ENCODE measurements around the gene TAF1B. TPM values are rescaled to one million over a fixed set of nuclear protein-coding genes. Genes with fewer than 3 reads are reported as not detected.

The TAF1B gene
- total and polyA plus RNA-seq, 2 experiments from 2014 or later, result 8.0 to 19.4 TPM

- TF ChIP-seq EZH2phosphoT487 (IDR thresholded peaks at IDR 0.05; ENCODE audit: low read depth, severe bottlenecking, unreplicated experiment) (no peak), EZH2 (IDR thresholded peaks at IDR 0.05; ENCODE audit: borderline replicate concordance) (no peak), CTCF (IDR thresholded peaks at IDR 0.05; ENCODE audit: poor library complexity) (no peak)
- Histone ChIP-seq H3K36me3 (replicated peaks; ENCODE audit: insufficient read depth, low read depth) (no peaks in the 10 kb centered on the region), H3K79me2 (no peaks in the 10 kb centered on the region), H3K4me3 (no peak overlapping the region), H3K9me2 (replicated peaks; ENCODE audit: insufficient read depth) (no peaks in the 10 kb centered on the region), H3K9me3 (ENCODE audit: low read depth) (no peaks in the 10 kb centered on the region), H3K27ac (no peak overlapping the region), H3K4me1 (ENCODE audit: insufficient read depth) (no peaks in the 10 kb centered on the region), H3K27me3 (no peaks in the 10 kb centered on the region), H2AFZ (no peak overlapping the region), H3K4me2 (no peak overlapping the region), H4K20me1 (ENCODE audit: insufficient read depth, poor library complexity, severe bottlenecking) (no peaks in the 10 kb centered on the region)
- no peak for DNase-seq (ENCODE audit: low spot score)
- 76% methylated on average over 5 of the region's 5 CpGs for WGBS (ENCODE audit: low lambda C conversion rate, missing lambda C conversion rate)
Measured at GRCh38 chr2:9824956-9825720, 18.1 kb upstream of the TAF1B start.

- Histone ChIP-seq H3K9me3 (ENCODE audit: low read depth) (no peaks in the 10 kb centered on the region), H3K27me3 (no peaks in the 10 kb centered on the region), H3K4me1 (ENCODE audit: insufficient read depth) (no peaks in the 10 kb centered on the region), H3K9me2 (replicated peaks; ENCODE audit: insufficient read depth) (no peaks in the 10 kb centered on the region), H2AFZ (no peak overlapping the region), H3K79me2 (no peaks in the 10 kb centered on the region), H3K4me2 (no peak overlapping the region), H3K27ac (no peak overlapping the region), H4K20me1 (ENCODE audit: insufficient read depth, poor library complexity, severe bottlenecking) (no peaks in the 10 kb centered on the region), H3K36me3 (replicated peaks; ENCODE audit: insufficient read depth, low read depth) (no peaks in the 10 kb centered on the region), H3K4me3 (no peak overlapping the region)
- 76% methylated on average over 4 of the region's 4 CpGs for WGBS (ENCODE audit: low lambda C conversion rate, missing lambda C conversion rate)
- DNase-seq (ENCODE audit: low spot score), result no peak
- TF ChIP-seq CTCF (IDR thresholded peaks at IDR 0.05; ENCODE audit: poor library complexity) (no peak), EZH2 (IDR thresholded peaks at IDR 0.05; ENCODE audit: borderline replicate concordance) (no peak), EZH2phosphoT487 (IDR thresholded peaks at IDR 0.05; ENCODE audit: low read depth, severe bottlenecking, unreplicated experiment) (no peak)
Measured at GRCh38 chr2:9826208-9826607, 17.1 kb upstream of the TAF1B start.

- H3K27me3 ChIP-seq, result no peaks in the 10 kb centered on the region
- no peak for DNase-seq (ENCODE audit: low spot score)
- H3K27ac ChIP-seq, result peak overlapping the region; percentile 74
- no peak overlapping the region for H2AFZ ChIP-seq
- H3K9me2 ChIP-seq (replicated peaks; ENCODE audit: insufficient read depth), result no peaks in the 10 kb centered on the region
- no peaks in the 10 kb centered on the region for H3K4me1 ChIP-seq (ENCODE audit: insufficient read depth)
- H3K4me3 ChIP-seq, result no peak overlapping the region
- peak overlapping the region; percentile 38 for H3K4me2 ChIP-seq
- no peaks in the 10 kb centered on the region for H4K20me1 ChIP-seq (ENCODE audit: insufficient read depth, poor library complexity, severe bottlenecking)
- H3K79me2 ChIP-seq, result no peaks in the 10 kb centered on the region
- H3K36me3 ChIP-seq (replicated peaks; ENCODE audit: insufficient read depth, low read depth), result no peaks in the 10 kb centered on the region
- WGBS (ENCODE audit: low lambda C conversion rate, missing lambda C conversion rate), result 63% methylated on average over 5 of the region's 5 CpGs
- no peak for TF ChIP-seq EZH2phosphoT487 (IDR thresholded peaks at IDR 0.05; ENCODE audit: low read depth, severe bottlenecking, unreplicated experiment)
- TF ChIP-seq CTCF (IDR thresholded peaks at IDR 0.05; ENCODE audit: poor library complexity), result no peak
- TF ChIP-seq EZH2 (IDR thresholded peaks at IDR 0.05; ENCODE audit: borderline replicate concordance), result no peak
- H3K9me3 ChIP-seq (ENCODE audit: low read depth), result no peaks in the 10 kb centered on the region
Measured at GRCh38 chr2:9830685-9831410, 12.4 kb upstream of the TAF1B start.
